Ovary (tissue), 9 donors: Measurements from ENCODE around the gene SLIT3. TPM values are rescaled to one million over a fixed set of nuclear protein-coding genes. Genes with fewer than 3 reads are reported as not detected.

Experiments used
- DNase-seq, 5 donors: peaks; one replicate each; pipeline ENCODE4 v3.0.0-alpha.2; 2019 to 2020
- H3K27ac ChIP-seq, 2 donors: fragments of 200-600 bp; one replicate each; pipeline versions ENCODE4 v1.5.1 to v1.8.0; 2019 to 2022
- H3K27me3 ChIP-seq: fragments of 200-600 bp; one replicate; pipeline ENCODE4 v1.8.0; 2022
- H3K36me3 ChIP-seq: fragments of 200-600 bp; sonication (generic); one replicate; pipeline ENCODE4 v1.5.1; 2019
- H3K4me1 ChIP-seq: one replicate; pipeline ENCODE4 v1.8.1; 2013; ENCODE audit warnings: mild to moderate bottlenecking, moderate library complexity; ENCODE audit not compliant: insufficient read depth
- H3K4me3 ChIP-seq: fragments of 200-600 bp; sonication (generic); one replicate; pipeline ENCODE4 v1.5.1; 2017
- H3K9me3 ChIP-seq, 2 donors: fragments of 200-600 bp in 1 of 2; sonication (generic) in 1 of 2; one replicate each; pipeline versions ENCODE4 v1.5.1 to v1.8.1; 2013 to 2019; ENCODE audit warnings: mild to moderate bottlenecking in 1 of 2, moderate library complexity in 1 of 2
- CTCF ChIP-seq, 3 donors: fragments of 450-650 bp in 2 of 3; fragments of 200-600 bp in 1 of 3; IDR thresholded peaks; one replicate each; pipeline versions ENCODE4 v1.5.1 to v1.8.0; 2016 to 2022; ENCODE audit warnings: antibody characterized with exemption in 3 of 3, mild to moderate bottlenecking in 1 of 3
- EP300 ChIP-seq: sonication (generic); formaldehyde crosslinking; IDR thresholded peaks from one replicate; pipeline ENCODE4 v1.6.1; 2017; ENCODE audit warnings: antibody characterized with exemption
- POLR2A ChIP-seq: fragments of 450-650 bp; IDR thresholded peaks from one replicate; pipeline ENCODE4 v1.6.1; 2017; ENCODE audit warnings: antibody characterized with exemption, mild to moderate bottlenecking, moderate library complexity
- WGBS, 3 donors: extraction: QIAGEN DNeasy Blood & Tissue Kit in 1 of 3; methylation state at CpG; one replicate each; pipeline versions ENCODE4 v1.1.5 to v1.1.7; 2013 to 2017; 5-methylcytosine and 5-hydroxymethylcytosine counted together
- intact Hi-C, 4 donors: fragments of 100-400 bp; cut with DNase I; formaldehyde crosslinking; loops; one replicate each; pipeline versions ENCODE4 v1.11.0 to v1.15.1; 2022 to 2023
- polyA plus RNA-seq, 2 donors: library from polyadenylated mRNA; stranded (reverse); fragments of 200-250 nt in 1 of 2; fragments of 350-450 nt in 1 of 2; fragmentation: Illumina TruSeq in 1 of 2; extraction: RNeasy Lipid Tissue Mini Kit (QIAGEN cat#74804) in 1 of 2; gene quantifications; one replicate each; pipeline ENCODE4 v1.2.3, GENCODE V29; 2013 to 2014
- total RNA-seq, 7 donors: library from RNA; depleted of rRNA in 2 of 7; stranded (reverse); fragments of >200 nt in 2 of 7; fragmentation: NEBNext Ultra II Directional in 3 of 7; extraction: Animal tissue kit (Norgen Biotek cat#: 25700) in 3 of 7; gene quantifications; one replicate each; pipeline versions ENCODE4 v1.1.0 to v1.2.4, GENCODE V29; 2016 to 2023
- donor health status: DM: no; HTN: no; CAD: no; lungs with moderate emphysema.
- donor health status: DM: no; HTN: no; CAD: no.
- donor health status: Bipolar disorder and iron deficiency.
- donor health status: DM: yes; HTN: yes; CAD: no.
- donor health status: DM: no; HTN: no; CAD: no.
- donor health status: DM: yes; HTN: yes; CAD: no.

SLIT3 gene
- total and polyA plus RNA-seq, 9 donors, result 10.3 to 106 (median 24.4) TPM

GRCh38 chr5:168950241-168950951 is 350.5 kb downstream of the SLIT3 start:
- no peaks in the 10 kb centered on the region for H3K27me3 ChIP-seq
- no peak for DNase-seq
- H3K36me3 ChIP-seq, result no peaks in the 10 kb centered on the region
- no peak for TF ChIP-seq CTCF (IDR thresholded peaks at IDR 0.05)
- TF ChIP-seq POLR2A, result no peak
- TF ChIP-seq EP300, result no peak
- H3K4me3 ChIP-seq, result no peak overlapping the region
- intact Hi-C loops, result no loop called here
- H3K4me1 ChIP-seq, result no peaks in the 10 kb centered on the region
- WGBS, 3 donors, result 85 to 89% (median 87%) methylated on average over 7 of the region's 7 CpGs
- no peak overlapping the region for H3K27ac ChIP-seq
- no peaks in the 10 kb centered on the region for H3K9me3 ChIP-seq

GRCh38 chr5:168948746-168949145 is 352.2 kb downstream of the SLIT3 start:
- H3K27ac ChIP-seq, result no peak overlapping the region
- H3K4me1 ChIP-seq, result no peaks in the 10 kb centered on the region
- intact Hi-C loops, result no loop called here
- 83 to 94% (median 86%) methylated on average over 3 of the region's 3 CpGs for WGBS, 3 donors
- no peaks in the 10 kb centered on the region for H3K36me3 ChIP-seq
- no peaks in the 10 kb centered on the region for H3K27me3 ChIP-seq
- H3K9me3 ChIP-seq, result no peaks in the 10 kb centered on the region
- H3K4me3 ChIP-seq, result no peak overlapping the region
- no peak for DNase-seq
- no peak for TF ChIP-seq EP300
- TF ChIP-seq CTCF (IDR thresholded peaks at IDR 0.05), result no peak
- TF ChIP-seq POLR2A, result no peak

- intact Hi-C loops, result no loop called here
- H3K4me1 ChIP-seq, result no peaks in the 10 kb centered on the region
- H3K36me3 ChIP-seq, result no peaks in the 10 kb centered on the region
- H3K4me3 ChIP-seq, result no peak overlapping the region
- H3K9me3 ChIP-seq, result no peaks in the 10 kb centered on the region
- H3K27me3 ChIP-seq, result no peaks in the 10 kb centered on the region
- peak in 3 of 5 donors; percentile 27 to 39 (median 38) for DNase-seq
- TF ChIP-seq POLR2A (no peak), CTCF (IDR thresholded peaks at IDR 0.05) (peak in 1 of 3 donors; percentile 17), EP300 (no peak)
- WGBS, 3 donors, result 32 to 49% (median 48%) methylated on average over 5 of the region's 5 CpGs
- H3K27ac ChIP-seq, result no peak overlapping the region
Measured at GRCh38 chr5:168947212-168947868, 353.6 kb downstream of the SLIT3 start.

- no peak for DNase-seq
- no peaks in the 10 kb centered on the region for H3K4me1 ChIP-seq
- H3K9me3 ChIP-seq, result no peaks in the 10 kb centered on the region
- no peak for TF ChIP-seq CTCF (IDR thresholded peaks at IDR 0.05)
- no peak for TF ChIP-seq POLR2A
- no peak for TF ChIP-seq EP300
- no peaks in the 10 kb centered on the region for H3K27me3 ChIP-seq
- H3K27ac ChIP-seq, result no peak overlapping the region
- 84 to 90% (median 87%) methylated on average over 6 of the region's 6 CpGs for WGBS, 3 donors
- no peak overlapping the region for H3K4me3 ChIP-seq
- no peaks in the 10 kb centered on the region for H3K36me3 ChIP-seq
- intact Hi-C loops, result no loop called here
Measured at GRCh38 chr5:168946363-168946762, 354.6 kb downstream of the SLIT3 start.
